Astrocyte (in vitro differentiated cells and primary cell): ENCODE data around the gene DAO.

Experiments
- CTCF ChIP-seq: IDR thresholded peaks from 2 replicates; pipeline ENCODE4 v1.5.1; 2011; ENCODE audit warnings: low read depth, mild to moderate bottlenecking, inconsistent platforms, low read length, moderate library complexity; ENCODE audit not compliant: insufficient read depth
- EZH2 ChIP-seq: IDR thresholded peaks from 2 replicates; pipeline ENCODE4 v1.6.1; 2012; ENCODE audit warnings: mild to moderate bottlenecking, low read length, inconsistent platforms; ENCODE audit not compliant: insufficient read depth

DNA sequence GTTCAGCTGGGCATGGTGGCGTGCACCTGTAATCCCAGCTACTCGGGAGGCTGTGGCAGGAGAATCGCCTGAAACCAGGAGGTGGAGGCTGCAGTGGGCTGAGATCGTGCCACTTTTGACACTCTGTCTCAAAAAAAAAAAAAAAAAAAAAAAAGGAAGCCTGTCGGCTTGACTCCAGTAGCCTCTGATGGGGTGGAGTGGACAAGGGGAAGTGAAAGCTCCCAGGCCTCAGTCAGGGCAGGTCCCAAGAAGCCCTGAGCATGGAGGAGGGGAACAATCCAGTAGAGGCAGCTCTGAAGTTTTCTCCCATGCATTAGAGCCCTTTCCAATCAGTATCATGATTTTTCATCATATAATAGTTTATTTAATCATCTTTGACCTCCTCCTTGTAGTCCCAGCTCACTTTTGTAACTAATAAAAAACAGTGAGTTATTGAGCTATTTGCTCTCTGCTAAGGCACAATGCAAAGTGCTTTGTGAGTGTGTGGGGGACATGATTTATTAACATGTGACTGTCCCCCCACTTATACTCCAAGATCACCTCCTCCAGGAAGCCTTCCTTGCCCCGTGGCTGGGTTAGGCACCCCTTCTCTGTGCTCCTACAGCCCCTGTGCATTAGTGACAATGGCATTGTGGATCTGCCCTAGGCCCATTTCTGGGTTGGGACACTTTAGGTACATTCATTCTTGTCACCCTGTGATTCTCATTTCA, 17.9 kb upstream of the DAO start:
- no peak for TF ChIP-seq CTCF
- TF ChIP-seq EZH2 = no peak
